CD4-positive, alpha-beta T cell treated with Interleukin-2 at 100 ng/mL for 4 hours (primary cell): ENCODE results near the gene CLTCL1.

Experiments used
- DNase-seq: peaks from one replicate; pipeline ENCODE4 v3.0.0-alpha.2; 2020; ENCODE audit warnings: low spot score

Gene CLTCL1

GRCh38 chr22:19131685-19132015 is 159.9 kb downstream of the CLTCL1 start:
- no peak for DNase-seq

- no peak for DNase-seq
These were observed 160.4 kb downstream of the CLTCL1 start, which contains the start of gene TSSK2 for GRCh38 chr22:19130959-19131684. Gene TSSK2, plus strand, starts transcription at chr22:19131308. Its CDS starts 92 bp downstream, at chr22:19131400.

- no peak for DNase-seq
These were observed 161.6 kb downstream of the CLTCL1 start for GRCh38 chr22:19129871-19130270.
